DND-41 (cell line): ENCODE measurements around the gene ALG6.
A peak's percentile ranks its signal among the peaks of the same experiment; 100 is the strongest.

Source experiments
- ATAC-seq: fragments of 200-7000 bp; cut with Tn5 transposase; 3 replicates; pipeline ENCODE4 v1.9.1; 2021; ENCODE audit warnings: low read depth; ENCODE audit not compliant: insufficient read depth
- DNase-seq: peaks from one replicate; pipeline ENCODE4 v3.0.0-alpha.2; 2020
- H2AFZ ChIP-seq: 2 replicates; pipeline ENCODE4 v1.6.0; 2012; ENCODE audit warnings: low read depth, low read length
- H3K27ac ChIP-seq: 2 replicates; pipeline ENCODE4 v1.5.1; 2012; ENCODE audit warnings: low read length, inconsistent platforms
- H3K27me3 ChIP-seq: fragments of 200-600 bp; sonication (generic); 2 replicates; pipeline ENCODE4 v1.6.0; 2012; ENCODE audit warnings: low read length, mild to moderate bottlenecking, inconsistent platforms; ENCODE audit not compliant: insufficient read depth, poor library complexity
- H3K36me3 ChIP-seq: 2 replicates; pipeline ENCODE4 v1.5.1; 2012; ENCODE audit warnings: low read length, inconsistent platforms; ENCODE audit not compliant: insufficient read depth
- H3K4me1 ChIP-seq: 2 replicates; pipeline ENCODE4 v1.5.1; 2012; ENCODE audit warnings: mild to moderate bottlenecking, low read length; ENCODE audit not compliant: insufficient read depth
- H3K4me2 ChIP-seq: 2 replicates; pipeline ENCODE4 v1.6.0; 2012; ENCODE audit warnings: mild to moderate bottlenecking, moderate library complexity, low read length, inconsistent platforms; ENCODE audit not compliant: insufficient read depth
- H3K4me3 ChIP-seq, 2 experiments: fragments of 200-600 bp in 1 of 2; shearing (Covaris generic) in 1 of 2; 2 replicates each; pipeline ENCODE4 v1.5.1; 2012 to 2016; ENCODE audit warnings: inconsistent platforms in 2 of 2, low read length in 2 of 2, mild to moderate bottlenecking in 2 of 2, low read depth in 1 of 2, moderate library complexity in 1 of 2
- H3K79me2 ChIP-seq: 2 replicates; pipeline ENCODE4 v1.6.0; 2012; ENCODE audit warnings: low read length, inconsistent platforms; ENCODE audit not compliant: insufficient read depth
- H3K9ac ChIP-seq: 2 replicates; pipeline ENCODE4 v1.6.0; 2012; ENCODE audit warnings: low read depth, mild to moderate bottlenecking, inconsistent platforms, low read length, moderate library complexity
- H3K9me3 ChIP-seq: 2 replicates; pipeline ENCODE4 v1.5.1; 2012; ENCODE audit warnings: low read length, moderate library complexity, mild to moderate bottlenecking, inconsistent platforms; ENCODE audit not compliant: insufficient read depth, severe bottlenecking
- H4K20me1 ChIP-seq: 2 replicates; pipeline ENCODE4 v1.6.0; 2012; ENCODE audit warnings: low read length; ENCODE audit not compliant: insufficient read depth
- CTCF ChIP-seq: IDR thresholded peaks from 2 replicates; pipeline ENCODE4 v1.5.1; 2012; ENCODE audit warnings: borderline replicate concordance, low read length, moderate library complexity, mild to moderate bottlenecking; ENCODE audit not compliant: poor library complexity, severe bottlenecking; ENCODE audit errors: extremely low read depth
- EZH2 ChIP-seq: IDR thresholded peaks from 3 replicates; pipeline ENCODE4 v1.6.1; 2012; ENCODE audit warnings: borderline replicate concordance, low read depth, mild to moderate bottlenecking, moderate library complexity, low read length, inconsistent platforms; ENCODE audit not compliant: severe bottlenecking

The ALG6 gene

DNA sequence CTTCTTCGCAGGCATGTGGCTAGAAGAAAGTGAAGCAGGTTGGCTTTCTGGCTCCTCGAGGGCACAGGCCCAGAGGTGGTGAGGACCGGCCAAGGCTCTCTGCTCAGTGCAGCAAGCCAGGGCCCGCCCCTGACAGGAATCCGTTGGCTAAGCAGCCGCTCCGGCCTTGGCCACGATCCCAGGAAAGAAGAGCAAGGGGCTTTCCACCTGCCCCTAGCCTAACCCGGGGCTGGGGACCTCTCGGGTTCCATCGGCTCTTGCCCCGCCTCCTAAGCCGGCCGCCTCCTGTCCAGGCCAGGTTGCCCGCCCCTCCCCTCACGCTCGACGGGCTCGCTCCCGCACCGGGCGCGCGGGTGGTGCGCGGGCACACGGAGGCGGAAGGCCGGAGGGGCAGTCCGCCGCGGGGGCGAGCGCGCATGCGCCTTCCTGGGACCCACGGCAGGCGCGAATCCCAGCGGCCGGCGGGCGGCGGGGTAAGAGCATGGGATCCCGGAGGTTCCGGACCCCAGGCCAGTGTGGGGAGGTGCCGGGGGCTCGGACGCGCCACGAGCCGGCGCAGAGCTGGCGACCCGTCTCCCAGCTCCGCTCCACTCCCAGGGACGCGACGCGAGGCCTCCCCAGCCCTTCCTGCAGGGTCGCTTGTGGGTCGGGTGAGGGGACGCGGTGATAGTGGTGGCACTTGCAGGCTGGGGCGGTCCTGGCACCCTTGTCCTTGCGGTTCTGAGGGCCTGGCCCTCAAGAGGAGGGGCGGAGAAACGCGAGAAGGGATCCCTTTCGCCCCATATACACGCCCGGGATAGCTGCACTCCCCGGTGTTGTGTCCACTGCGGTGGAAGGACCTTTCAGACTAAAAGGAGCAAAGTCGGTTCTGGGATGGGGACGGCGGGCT lies at the start of gene ALG6:
ALG6 (plus strand) TSS at position 413 of the 889 bp plus-strand sequence. CDS start 3,351 bp downstream, outside the sequence.
- Histone ChIP-seq H3K9me3 (no peaks in the 10 kb centered on the region), H3K36me3 (peaks cover 18% of the 10 kb centered on the region), H3K4me2 (peak within 1 kb of the TSS; percentile 92), H3K27ac (peak within 1 kb of the TSS; percentile 85), H3K4me1 (peaks cover 26% of the 10 kb centered on the region), H3K9ac (peak within 1 kb of the TSS; percentile 95), H3K79me2 (peaks cover 30% of the 10 kb centered on the region), H2AFZ (peak within 1 kb of the TSS; percentile 99), H4K20me1 (no peaks in the 10 kb centered on the region), H3K27me3 (no peaks in the 10 kb centered on the region), H3K4me3 (peak within 1 kb of the TSS; percentile 51 to 80)
- ATAC-seq (peak; percentile 86), DNase-seq (peak; percentile 91)
- no peak for TF ChIP-seq EZH2
- no peak for TF ChIP-seq CTCF

DNA sequence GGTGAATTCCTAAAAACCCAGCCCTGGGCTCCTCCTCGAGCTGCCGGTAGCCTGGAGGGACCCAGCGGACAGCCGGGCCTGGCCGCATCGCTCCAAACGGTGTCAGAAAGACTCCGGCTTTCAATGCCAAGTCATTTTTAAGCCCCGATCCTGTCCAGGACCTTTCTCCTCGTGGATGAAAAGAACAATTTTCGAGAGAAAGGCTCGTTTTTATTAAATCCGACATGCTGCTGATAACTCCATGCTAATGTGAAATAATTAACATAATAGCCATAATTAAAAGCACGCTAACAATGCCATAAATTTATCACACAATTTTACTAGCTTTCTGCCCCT lies 49.6 kb upstream of the ALG6 start:
- Histone ChIP-seq H4K20me1 (no peaks in the 10 kb centered on the region), H3K79me2 (no peaks in the 10 kb centered on the region), H3K27ac (no peak overlapping the region), H3K4me3 (no peak overlapping the region), H3K27me3 (no peaks in the 10 kb centered on the region), H3K36me3 (no peaks in the 10 kb centered on the region), H3K4me2 (no peak overlapping the region), H3K9me3 (peaks cover 2% of the 10 kb centered on the region), H3K4me1 (no peaks in the 10 kb centered on the region), H2AFZ (no peak overlapping the region), H3K9ac (no peak overlapping the region)
- ATAC-seq: no peak
- no peak for DNase-seq
- TF ChIP-seq EZH2: no peak
- no peak for TF ChIP-seq CTCF

GRCh38 chr1:63318201-63318979 lies 49.0 kb upstream of the ALG6 start:
- Histone ChIP-seq H3K4me3 (no peak overlapping the region), H4K20me1 (no peaks in the 10 kb centered on the region), H2AFZ (no peak overlapping the region), H3K79me2 (no peaks in the 10 kb centered on the region), H3K4me1 (no peaks in the 10 kb centered on the region), H3K27ac (no peak overlapping the region), H3K27me3 (no peaks in the 10 kb centered on the region), H3K9ac (no peak overlapping the region), H3K36me3 (no peaks in the 10 kb centered on the region), H3K4me2 (no peak overlapping the region), H3K9me3 (peaks cover 2% of the 10 kb centered on the region)
- ATAC-seq (no peak), DNase-seq (no peak)
- no peak for TF ChIP-seq EZH2
- TF ChIP-seq CTCF: no peak
